GM08714 (cell line): ENCODE results near the gene PLD4.

Experiments used
- H3K4me3 ChIP-seq: fragments of 200-500 bp; sonication (Bioruptor generic); 2 replicates; pipeline ENCODE4 v1.5.1; 2014; ENCODE audit warnings: mild to moderate bottlenecking, low read length, inconsistent platforms
- ZNF274 ChIP-seq: IDR thresholded peaks from 2 replicates; pipeline ENCODE4 v1.6.1; 2012; ENCODE audit warnings: mild to moderate bottlenecking, low read depth, low read length

PLD4 gene

DNA sequence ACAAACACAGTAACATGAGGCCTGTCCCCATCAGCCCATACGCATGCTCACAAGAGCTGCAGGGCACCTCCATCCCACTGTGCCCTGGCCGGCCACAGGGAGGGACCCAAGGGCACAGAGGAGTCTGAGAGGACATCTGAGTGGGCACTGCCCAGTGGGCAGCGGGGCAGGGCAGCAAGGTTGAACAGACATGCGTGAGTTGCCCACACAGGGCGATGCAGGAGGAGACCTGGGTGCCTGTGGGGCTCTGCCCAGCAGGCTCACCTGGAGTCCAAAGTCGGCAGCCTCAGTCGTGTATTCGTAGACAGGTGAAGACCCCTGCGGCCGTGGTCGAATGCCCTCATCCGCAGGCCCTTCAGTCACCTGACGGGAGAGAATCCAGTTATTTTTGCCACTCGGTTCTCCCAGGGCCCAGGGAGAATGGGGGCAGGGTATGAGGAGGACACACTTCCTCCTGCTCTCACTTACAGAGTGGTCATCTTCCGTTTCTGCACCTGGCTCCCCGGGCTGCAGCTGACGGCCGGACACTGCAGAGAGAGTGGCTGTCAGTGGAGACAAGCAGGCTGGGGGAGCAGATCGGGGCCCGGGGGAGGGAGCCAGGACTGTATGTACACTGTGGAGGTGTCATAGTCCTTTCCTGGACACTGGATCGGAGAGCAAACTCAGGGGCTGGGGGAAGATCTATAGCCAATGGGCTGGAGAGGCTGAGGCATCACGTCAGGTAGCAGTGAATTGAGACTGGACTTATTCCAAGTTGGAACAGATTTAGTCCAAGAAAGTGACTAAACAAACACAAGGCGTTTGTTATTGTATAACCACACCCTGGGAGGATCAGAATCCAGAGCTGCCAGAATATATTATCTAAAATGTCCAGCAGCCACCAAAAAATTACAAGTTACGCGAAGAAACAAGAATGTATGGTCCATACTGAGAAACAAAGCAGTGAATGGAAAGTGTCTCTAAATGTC is 32.8 kb downstream of the PLD4 start:
- H3K4me3 ChIP-seq = no peak overlapping the region
- TF ChIP-seq ZNF274 = no peak

DNA sequence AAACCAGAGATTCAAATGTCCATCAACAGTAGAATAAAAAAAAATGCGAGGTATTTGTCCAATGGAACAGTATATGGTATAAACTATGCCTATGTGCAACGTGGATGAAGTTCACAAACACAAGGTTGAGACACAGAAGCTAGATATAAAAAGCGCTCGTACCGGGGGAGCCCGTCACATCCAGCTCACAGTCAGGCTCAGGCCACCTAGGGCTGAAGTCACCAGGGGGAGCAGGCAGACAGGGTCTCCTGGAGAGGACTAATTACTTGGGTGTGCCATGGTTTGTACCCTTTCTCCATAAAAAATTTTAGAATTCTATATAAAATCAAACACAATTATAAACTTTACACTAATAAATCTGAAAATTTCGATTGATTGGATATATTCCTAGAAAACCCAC is 39.9 kb downstream of the PLD4 start:
- TF ChIP-seq ZNF274 = no peak
- no peak overlapping the region for H3K4me3 ChIP-seq

DNA sequence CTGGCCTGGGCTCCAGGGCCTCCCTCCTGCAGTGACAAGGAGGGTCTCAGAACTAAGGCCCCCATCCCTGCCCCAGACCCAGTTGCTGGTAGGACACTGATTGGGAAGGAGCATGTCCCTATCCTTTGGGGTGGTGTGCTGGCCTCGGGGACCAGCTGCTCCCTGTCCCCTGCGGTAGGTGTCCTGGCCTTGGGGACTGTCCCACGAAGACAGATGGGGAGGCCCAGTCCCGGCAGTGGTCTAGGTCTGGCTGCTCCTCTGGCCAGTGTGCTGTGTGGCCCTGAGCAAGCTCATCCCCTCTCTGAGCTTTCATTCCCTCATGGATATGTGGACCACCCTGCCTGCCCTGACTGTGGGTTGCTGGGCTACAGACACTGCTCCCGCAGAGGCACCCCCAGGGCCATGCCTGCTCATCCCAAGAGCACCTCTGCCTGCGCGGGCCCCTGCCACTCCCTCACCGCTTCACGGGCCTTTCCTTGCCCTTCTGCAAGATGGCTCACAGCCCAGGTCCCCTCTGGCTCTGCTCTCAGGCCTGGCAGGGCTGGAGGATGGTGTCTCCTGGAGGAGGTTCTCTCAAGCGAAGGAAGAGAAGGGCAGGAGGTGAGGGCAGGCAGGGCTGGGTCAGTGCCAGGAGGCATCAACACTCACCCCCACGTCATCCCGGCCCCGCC is 41.0 kb downstream of the PLD4 start:
- TF ChIP-seq ZNF274 = no peak
- no peak overlapping the region for H3K4me3 ChIP-seq

DNA sequence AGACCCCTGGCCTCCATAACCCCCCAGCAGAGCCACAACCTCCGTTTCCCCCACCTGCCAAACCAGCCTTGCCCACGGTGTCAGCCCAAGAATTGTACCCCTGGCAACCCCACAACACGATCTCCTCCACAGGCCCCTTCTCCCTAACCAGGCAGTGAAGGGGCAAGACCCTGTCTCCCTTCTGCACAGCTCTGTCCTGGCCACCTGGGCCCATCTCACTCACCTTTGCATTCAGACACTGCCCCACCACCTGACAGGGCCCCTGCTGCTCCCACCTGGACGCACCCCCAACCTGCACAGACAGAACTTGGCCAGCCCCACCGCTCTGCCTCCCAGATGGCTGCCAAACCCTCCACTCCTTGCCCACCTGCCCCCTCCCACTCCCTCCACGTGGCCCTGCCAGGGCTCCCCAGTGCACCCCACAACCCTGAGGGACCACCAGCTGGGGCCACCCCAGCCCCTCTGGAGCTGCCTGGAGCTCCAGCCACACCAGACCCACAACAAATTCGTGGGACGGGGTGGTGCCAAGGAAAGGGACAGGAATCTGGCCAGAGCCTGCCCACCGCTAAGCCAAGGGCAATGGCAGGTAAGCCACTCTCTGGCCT is 41.7 kb downstream of the PLD4 start:
- H3K4me3 ChIP-seq = no peak overlapping the region
- TF ChIP-seq ZNF274 = no peak

GRCh38 chr14:104966981-104967385 is 42.3 kb downstream of the PLD4 start:
- H3K4me3 ChIP-seq = no peak overlapping the region
- no peak for TF ChIP-seq ZNF274

GRCh38 chr14:104967386-104968152 is 42.9 kb downstream of the PLD4 start:
- no peak overlapping the region for H3K4me3 ChIP-seq
- TF ChIP-seq ZNF274 = no peak

- TF ChIP-seq ZNF274 = no peak
- H3K4me3 ChIP-seq = no peak overlapping the region
Measured at GRCh38 chr14:104968153-104968527, 43.5 kb downstream of the PLD4 start.

- H3K4me3 ChIP-seq = no peak overlapping the region
- no peak for TF ChIP-seq ZNF274
Measured at GRCh38 chr14:104968541-104969401, 44.1 kb downstream of the PLD4 start.

DNA sequence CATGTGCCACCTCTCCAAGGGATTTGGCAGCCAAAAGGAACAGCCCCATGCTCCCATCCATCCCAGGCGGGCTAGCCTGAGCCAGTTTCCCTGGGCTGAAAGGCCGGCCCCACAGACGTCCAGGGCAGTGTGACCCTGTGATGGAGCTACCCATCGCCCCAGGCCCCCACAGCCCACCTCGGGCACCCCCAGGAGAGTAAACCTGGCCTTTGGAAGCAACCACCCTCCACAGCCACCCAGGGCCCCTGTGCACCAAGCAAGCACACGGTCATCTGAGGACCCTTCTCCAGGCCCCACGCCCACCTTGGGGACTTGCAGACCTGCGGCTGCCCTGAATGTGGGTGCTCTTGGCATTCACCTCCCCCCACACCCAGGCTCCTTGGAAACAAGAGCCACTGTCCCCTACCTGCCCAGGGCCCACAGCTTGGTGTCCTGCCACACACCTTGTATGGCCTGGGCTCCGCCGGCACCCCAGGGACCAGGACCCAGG is 45.1 kb downstream of the PLD4 start:
- no peak overlapping the region for H3K4me3 ChIP-seq
- no peak for TF ChIP-seq ZNF274

DNA sequence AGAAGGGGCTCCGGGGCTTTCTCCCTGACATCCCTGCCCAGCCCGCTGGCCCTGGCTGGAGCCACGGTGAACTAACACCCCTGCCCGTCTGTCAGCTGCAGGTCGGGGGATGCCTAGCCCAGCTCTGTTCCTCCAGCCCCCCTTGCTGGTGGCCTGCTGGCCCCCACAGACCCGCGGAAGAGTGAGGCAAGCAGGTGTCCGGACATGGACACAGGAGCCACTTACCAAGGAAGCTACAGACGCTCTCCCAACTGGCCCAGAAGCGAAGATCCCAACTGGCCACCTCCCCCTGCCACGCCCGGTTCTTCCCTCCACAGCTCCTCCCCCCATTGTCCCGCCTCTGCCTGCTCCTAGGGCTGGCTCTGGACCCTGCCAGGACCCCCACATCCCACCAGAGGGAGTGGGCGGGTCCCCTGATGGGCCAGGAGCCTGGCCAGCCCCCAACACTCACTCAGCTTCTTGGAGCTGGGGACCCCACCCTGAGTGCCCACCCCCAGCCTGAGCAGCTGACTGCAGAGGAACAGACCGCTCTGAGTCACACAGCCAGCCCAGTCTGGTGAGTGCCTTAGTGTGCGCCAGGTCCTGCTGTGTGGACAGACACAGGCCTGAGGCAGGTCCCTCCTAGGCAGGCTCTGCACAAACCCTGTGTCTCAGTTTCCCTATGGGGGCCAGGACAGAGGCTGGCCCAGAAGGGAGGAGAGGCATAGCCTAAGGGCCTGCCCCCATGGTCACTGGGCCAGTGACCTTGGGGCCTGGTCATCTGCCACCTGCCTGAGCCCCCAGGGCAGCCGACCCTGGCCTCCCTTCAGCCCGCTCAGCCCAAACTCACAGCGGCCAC is 45.8 kb downstream of the PLD4 start:
- no peak for TF ChIP-seq ZNF274

DNA sequence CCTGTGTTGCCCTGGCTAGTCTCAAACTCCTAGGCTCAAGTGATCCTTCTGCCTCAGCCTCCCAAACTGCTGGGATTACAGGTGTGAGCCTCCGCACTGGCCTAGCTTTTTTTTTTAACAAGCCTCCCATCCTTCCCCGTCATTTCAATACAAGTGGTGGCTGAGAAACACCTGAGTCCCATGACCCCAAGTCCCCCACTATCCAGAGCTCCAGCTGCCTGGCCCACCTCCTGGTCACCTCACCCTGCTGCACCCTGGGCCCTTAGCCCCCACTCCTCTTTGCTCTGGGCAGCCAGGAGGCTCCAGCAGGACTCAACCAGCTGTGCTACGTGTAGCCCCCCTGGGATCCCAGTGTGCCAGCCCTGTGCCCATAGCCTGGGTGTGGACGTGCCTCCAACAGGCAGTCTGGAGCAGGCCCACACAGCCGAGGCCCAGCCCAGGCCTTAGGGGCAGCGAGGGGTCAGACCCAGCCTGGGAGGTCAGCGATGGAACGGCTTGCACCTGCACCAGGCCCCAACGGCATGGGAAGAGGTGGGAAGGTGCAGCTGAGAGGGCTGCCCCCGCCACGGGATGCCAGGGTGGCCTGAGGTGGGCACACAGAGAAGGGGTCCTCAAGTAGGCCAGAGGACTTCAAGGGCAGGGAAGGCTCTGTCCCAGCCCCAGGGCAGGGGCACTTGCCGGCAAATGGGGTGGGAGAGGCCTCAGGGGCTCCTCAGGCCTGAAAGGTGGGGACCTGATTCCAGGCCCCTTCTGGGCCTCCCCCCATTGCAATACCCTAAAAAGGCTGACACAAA is 47.0 kb downstream of the PLD4 start:
- TF ChIP-seq ZNF274 = no peak

More for the DNA sequence above, 45.8 kb downstream of the PLD4 start:
- H3K4me3 ChIP-seq = no peak overlapping the region

More for the DNA sequence above, 47.0 kb downstream of the PLD4 start:
- no peak overlapping the region for H3K4me3 ChIP-seq
